ENCODE measurements around the gene CRTC1.

The CRTC1 gene

DNA sequence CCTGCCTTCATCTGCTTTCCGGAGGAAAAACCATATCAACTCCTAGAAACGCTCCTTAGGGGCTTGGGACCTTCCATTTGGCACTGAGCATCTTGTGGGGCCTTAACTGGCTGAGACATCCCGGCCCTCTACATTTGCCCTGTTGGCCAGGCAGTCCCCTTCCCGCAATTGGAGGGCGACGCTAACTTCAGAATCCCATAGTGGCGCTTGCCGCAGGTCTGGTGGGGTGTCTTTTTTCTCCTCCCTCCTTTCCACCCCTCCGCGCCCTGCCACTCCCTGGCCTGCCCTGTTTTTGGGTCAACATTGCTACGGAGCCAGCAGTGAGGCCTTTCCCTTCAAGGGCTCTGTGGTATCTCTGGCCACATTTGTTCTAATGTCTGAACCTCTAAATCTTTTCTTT, 13.6 kb upstream of the CRTC1 start:
- TF ChIP-seq SIN3A (IDR thresholded peaks at IDR 0.05; ENCODE audit: borderline replicate concordance, insufficient read depth, low read length) (no peak), POLR2AphosphoS5 (IDR thresholded peaks at IDR 0.05; ENCODE audit: low read depth, low read length) (no peak), REST (IDR thresholded peaks at IDR 0.05; ENCODE audit: insufficient read depth in 1 of 2, low read depth in 2 of 2, low read length in 2 of 2) (no peak), FOXP2 (optimal IDR thresholded peaks at IDR 0.05; ENCODE audit: borderline replicate concordance, extremely low read depth, extremely low read length, insufficient read depth) (no peak), TAF1 (IDR thresholded peaks at IDR 0.05; ENCODE audit: borderline replicate concordance, insufficient read depth, low read length) (no peak)

DNA sequence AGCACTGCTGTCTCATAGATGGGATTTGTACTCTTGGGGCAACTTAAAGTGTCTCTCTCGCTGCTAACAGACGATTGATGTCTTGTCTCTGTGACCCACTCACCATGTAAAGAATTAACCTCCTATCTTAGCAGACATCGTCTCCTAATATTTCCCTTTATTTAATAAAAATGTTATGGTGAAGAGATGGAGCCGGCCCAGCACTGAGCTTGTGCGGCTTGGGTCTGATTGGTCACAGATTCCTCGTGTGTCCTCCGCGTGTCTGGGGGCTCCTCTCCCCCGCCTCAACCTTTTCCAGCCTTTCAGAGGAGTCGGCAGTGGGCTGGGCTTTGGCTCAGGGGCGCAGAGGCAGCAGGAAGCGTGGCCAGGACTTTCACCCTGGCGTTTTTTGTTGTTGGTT, 13.2 kb upstream of the CRTC1 start:
- no peak for TF ChIP-seq SIN3A (IDR thresholded peaks at IDR 0.05; ENCODE audit: borderline replicate concordance, insufficient read depth, low read length)
- no peak for TF ChIP-seq TAF1 (IDR thresholded peaks at IDR 0.05; ENCODE audit: borderline replicate concordance, insufficient read depth, low read length)
- no peak for TF ChIP-seq POLR2AphosphoS5 (IDR thresholded peaks at IDR 0.05; ENCODE audit: low read depth, low read length)
- no peak for TF ChIP-seq FOXP2 (optimal IDR thresholded peaks at IDR 0.05; ENCODE audit: borderline replicate concordance, extremely low read depth, extremely low read length, insufficient read depth)
- TF ChIP-seq REST (IDR thresholded peaks at IDR 0.05; ENCODE audit: insufficient read depth in 1 of 2, low read depth in 2 of 2, low read length in 2 of 2): no peak

GRCh38 chr19:18671303-18672043, 12.0 kb upstream of the CRTC1 start:
- TF ChIP-seq REST (IDR thresholded peaks at IDR 0.05; ENCODE audit: insufficient read depth in 1 of 2, low read depth in 2 of 2, low read length in 2 of 2): no peak
- TF ChIP-seq TAF1 (IDR thresholded peaks at IDR 0.05; ENCODE audit: borderline replicate concordance, insufficient read depth, low read length): no peak
- no peak for TF ChIP-seq SIN3A (IDR thresholded peaks at IDR 0.05; ENCODE audit: borderline replicate concordance, insufficient read depth, low read length)
- no peak for TF ChIP-seq POLR2AphosphoS5 (IDR thresholded peaks at IDR 0.05; ENCODE audit: low read depth, low read length)
- no peak for TF ChIP-seq FOXP2 (optimal IDR thresholded peaks at IDR 0.05; ENCODE audit: borderline replicate concordance, extremely low read depth, extremely low read length, insufficient read depth)

DNA sequence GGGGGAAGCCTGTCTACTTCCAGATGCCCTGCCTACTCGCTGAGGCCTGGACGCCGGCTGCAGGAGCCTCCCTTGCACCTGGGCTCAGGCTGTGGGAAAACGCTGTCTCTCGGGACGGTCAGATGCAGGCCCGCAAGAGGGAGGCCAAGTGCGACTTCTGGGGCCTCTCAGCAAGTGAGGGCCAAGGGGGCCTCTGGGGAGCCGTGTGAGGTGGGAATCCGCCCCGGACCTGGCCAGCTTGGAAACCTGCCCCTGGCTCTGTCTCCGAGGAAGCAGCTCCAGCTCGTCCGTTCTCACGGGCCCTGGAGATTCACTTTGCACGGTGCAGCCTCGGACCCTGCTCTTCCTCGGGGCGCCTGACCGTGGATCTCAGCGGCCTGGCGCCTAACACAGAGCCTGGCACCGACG, 11.4 kb upstream of the CRTC1 start:
- TF ChIP-seq SIN3A (IDR thresholded peaks at IDR 0.05; ENCODE audit: borderline replicate concordance, insufficient read depth, low read length): no peak
- TF ChIP-seq REST (IDR thresholded peaks at IDR 0.05; ENCODE audit: insufficient read depth in 1 of 2, low read depth in 2 of 2, low read length in 2 of 2): no peak
- no peak for TF ChIP-seq POLR2AphosphoS5 (IDR thresholded peaks at IDR 0.05; ENCODE audit: low read depth, low read length)
